Right lobe of liver (tissue), 4 donors: ENCODE measurements around the gene PRPF38B.

Source experiments
- CTCF ChIP-seq, 4 donors: fragments of 200-600 bp in 3 of 4; fragments of 450-650 bp in 1 of 4; IDR thresholded peaks; one replicate each; pipeline versions ENCODE4 v1.5.1 to v1.8.0; 2016 to 2022; ENCODE audit warnings: antibody characterized with exemption in 4 of 4, mild to moderate bottlenecking in 2 of 4
- POLR2A ChIP-seq: fragments of 450-650 bp; IDR thresholded peaks from one replicate; pipeline ENCODE4 v1.6.1; 2017; ENCODE audit warnings: antibody characterized with exemption, mild to moderate bottlenecking
- donor health status: DM: no; HTN: no; CAD: no.
- donor health status: DM: no; HTN: no; CAD: no.
- donor health status: DM: no; HTN: yes; CAD: no.

- TF ChIP-seq POLR2A (no peak), CTCF (IDR thresholded peaks at IDR 0.05) (no peak)
Measured at GRCh38 chr1:108732398-108732797, 40.3 kb downstream of the PRPF38B start.
